DND-41 (cell line): ENCODE results near the gene OR6X1.

Source experiments
- EZH2 ChIP-seq: IDR thresholded peaks from 3 replicates; pipeline ENCODE4 v1.6.1; 2012; ENCODE audit warnings: borderline replicate concordance, low read depth, mild to moderate bottlenecking, moderate library complexity, low read length, inconsistent platforms; ENCODE audit not compliant: severe bottlenecking
- TF ChIP-seq, protein P1 (sequence below): IDR thresholded peaks from 2 replicates; pipeline ENCODE4 v1.5.1; 2012; ENCODE audit warnings: borderline replicate concordance, low read length, moderate library complexity, mild to moderate bottlenecking; ENCODE audit not compliant: poor library complexity, severe bottlenecking; ENCODE audit errors: extremely low read depth

DNA sequence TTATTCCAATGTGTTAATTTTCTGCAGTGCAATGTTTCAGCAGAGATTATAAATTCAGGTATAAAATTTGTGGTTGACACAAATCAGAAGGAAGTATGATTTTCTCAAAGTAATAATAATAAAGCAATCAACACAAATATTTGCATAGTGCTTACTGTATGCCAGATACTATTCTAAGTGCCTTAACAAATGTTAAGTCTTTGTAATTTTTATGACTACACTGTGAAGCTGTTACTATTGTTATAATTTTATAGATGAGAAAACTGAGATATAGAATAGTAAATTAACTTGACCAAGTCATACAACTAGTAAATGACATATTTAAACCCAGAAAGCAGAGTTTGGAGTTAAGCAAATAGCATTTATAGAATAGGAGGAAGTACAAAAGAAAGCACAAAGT lies 16.4 kb upstream of the OR6X1 start:
- TF ChIP-seq, protein P1, sequence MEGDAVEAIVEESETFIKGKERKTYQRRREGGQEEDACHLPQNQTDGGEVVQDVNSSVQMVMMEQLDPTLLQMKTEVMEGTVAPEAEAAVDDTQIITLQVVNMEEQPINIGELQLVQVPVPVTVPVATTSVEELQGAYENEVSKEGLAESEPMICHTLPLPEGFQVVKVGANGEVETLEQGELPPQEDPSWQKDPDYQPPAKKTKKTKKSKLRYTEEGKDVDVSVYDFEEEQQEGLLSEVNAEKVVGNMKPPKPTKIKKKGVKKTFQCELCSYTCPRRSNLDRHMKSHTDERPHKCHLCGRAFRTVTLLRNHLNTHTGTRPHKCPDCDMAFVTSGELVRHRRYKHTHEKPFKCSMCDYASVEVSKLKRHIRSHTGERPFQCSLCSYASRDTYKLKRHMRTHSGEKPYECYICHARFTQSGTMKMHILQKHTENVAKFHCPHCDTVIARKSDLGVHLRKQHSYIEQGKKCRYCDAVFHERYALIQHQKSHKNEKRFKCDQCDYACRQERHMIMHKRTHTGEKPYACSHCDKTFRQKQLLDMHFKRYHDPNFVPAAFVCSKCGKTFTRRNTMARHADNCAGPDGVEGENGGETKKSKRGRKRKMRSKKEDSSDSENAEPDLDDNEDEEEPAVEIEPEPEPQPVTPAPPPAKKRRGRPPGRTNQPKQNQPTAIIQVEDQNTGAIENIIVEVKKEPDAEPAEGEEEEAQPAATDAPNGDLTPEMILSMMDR: no peak
- no peak for TF ChIP-seq EZH2
